ENCODE measurements around the gene L3MBTL3. TPM values are rescaled to one million over a fixed set of nuclear protein-coding genes. Genes with fewer than 3 reads are reported as not detected.
"Not testable (repeated sequence)": the region's sequence is repeated elsewhere in the genome, so short reads cannot be mapped to it uniquely, and the experiment has no call there.

Gene L3MBTL3
- total RNA-seq, 1 donor, result 41.2 TPM

DNA sequence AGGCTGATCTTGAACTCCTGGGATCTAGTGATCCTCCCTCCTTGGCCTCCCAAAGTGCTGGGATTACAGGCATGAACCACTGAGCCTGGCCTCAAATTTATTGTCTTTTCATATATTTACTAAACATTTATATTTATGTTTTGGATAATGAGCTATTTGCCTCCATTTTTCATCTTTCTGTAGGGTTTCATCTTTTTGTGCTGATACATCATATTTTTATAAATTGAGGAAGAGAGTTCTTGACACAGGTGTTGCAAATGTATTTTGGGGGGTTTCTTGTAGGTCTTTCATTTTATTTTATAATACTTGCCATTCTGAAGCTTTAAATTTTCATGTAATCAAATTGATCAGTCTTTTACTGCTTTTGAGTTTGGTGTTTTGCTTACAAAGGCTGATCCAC, 72.4 kb downstream of the L3MBTL3 start:
- H3K9me3 ChIP-seq (ENCODE audit: low read depth, low read length), result no peaks in the 10 kb centered on the region
- H3K4me3 ChIP-seq (ENCODE audit: low read length), result no peak overlapping the region
- H3K4me1 ChIP-seq (ENCODE audit: insufficient read depth, low read length), result no peaks in the 10 kb centered on the region
- H3K27me3 ChIP-seq (ENCODE audit: insufficient read depth, low read length), result no peaks in the 10 kb centered on the region

DNA sequence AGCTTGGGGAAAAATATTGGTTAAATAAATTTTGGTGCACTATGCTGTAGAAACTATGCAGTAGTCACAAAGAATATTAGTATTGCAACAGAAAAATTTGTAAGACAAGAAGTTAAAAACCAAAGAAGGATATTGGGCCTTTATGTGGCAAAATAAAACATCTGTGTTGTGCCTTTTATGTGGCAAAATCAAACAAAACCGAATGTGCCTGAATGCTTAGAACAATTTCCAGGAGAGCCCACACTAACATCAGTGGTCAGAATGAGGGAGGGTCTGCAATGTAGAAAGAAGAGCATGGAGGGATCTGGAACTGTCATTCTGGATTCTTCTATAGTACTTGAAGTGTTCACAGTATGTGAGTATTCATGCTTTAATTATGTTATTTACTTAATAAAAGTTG, 75.2 kb downstream of the L3MBTL3 start:
- Histone ChIP-seq H3K9me3 (ENCODE audit: low read depth, low read length) (no peaks in the 10 kb centered on the region), H3K27me3 (ENCODE audit: insufficient read depth, low read length) (no peaks in the 10 kb centered on the region), H3K4me1 (ENCODE audit: insufficient read depth, low read length) (no peaks in the 10 kb centered on the region), H3K4me3 (ENCODE audit: low read length) (no peak overlapping the region)

DNA sequence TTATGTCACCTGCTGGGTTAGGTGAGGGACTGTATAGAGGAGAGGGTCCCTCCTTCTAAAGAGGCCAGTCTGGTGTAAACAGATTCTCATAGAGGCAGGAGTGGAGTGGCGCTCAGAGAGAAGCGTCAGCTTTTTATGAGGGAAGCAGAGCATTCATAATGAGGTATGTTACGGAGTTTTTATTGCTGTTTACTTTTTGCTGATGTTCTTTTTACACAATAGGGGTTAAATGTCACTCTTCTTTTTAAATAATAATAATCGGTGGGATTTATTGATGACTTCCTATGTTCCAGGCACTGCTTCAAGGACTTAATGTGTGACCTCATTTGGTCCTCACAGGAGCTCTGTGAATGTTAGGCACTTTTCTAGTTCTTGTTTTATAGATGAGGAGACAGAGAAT, 79.9 kb downstream of the L3MBTL3 start:
- Histone ChIP-seq H3K27me3 (ENCODE audit: insufficient read depth, low read length) (no peaks in the 10 kb centered on the region), H3K9me3 (ENCODE audit: low read depth, low read length) (no peaks in the 10 kb centered on the region), H3K4me1 (ENCODE audit: insufficient read depth, low read length) (no peaks in the 10 kb centered on the region), H3K4me3 (ENCODE audit: low read length) (no peak overlapping the region)

DNA sequence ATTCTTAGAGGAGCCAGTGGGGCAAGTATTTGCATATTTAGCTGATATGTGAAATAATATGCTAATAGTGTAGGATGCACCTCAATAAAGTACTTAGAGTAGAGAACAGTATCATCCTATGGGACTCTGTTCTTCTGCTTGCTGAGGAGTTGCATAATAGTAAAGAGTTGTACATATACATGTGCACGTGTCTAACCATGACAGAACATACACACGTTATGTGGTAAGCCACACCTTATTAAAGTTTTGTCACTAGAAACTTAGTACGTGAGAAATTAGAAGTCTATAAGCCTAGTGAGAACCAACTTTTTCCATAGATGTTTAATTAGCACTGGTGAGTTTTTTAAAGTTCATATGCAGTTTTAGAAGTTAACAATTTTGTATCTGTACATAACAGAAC, 80.7 kb downstream of the L3MBTL3 start:
- Histone ChIP-seq H3K4me1 (ENCODE audit: insufficient read depth, low read length) (no peaks in the 10 kb centered on the region), H3K4me3 (ENCODE audit: low read length) (no peak overlapping the region), H3K27me3 (ENCODE audit: insufficient read depth, low read length) (no peaks in the 10 kb centered on the region), H3K9me3 (ENCODE audit: low read depth, low read length) (no peaks in the 10 kb centered on the region)

DNA sequence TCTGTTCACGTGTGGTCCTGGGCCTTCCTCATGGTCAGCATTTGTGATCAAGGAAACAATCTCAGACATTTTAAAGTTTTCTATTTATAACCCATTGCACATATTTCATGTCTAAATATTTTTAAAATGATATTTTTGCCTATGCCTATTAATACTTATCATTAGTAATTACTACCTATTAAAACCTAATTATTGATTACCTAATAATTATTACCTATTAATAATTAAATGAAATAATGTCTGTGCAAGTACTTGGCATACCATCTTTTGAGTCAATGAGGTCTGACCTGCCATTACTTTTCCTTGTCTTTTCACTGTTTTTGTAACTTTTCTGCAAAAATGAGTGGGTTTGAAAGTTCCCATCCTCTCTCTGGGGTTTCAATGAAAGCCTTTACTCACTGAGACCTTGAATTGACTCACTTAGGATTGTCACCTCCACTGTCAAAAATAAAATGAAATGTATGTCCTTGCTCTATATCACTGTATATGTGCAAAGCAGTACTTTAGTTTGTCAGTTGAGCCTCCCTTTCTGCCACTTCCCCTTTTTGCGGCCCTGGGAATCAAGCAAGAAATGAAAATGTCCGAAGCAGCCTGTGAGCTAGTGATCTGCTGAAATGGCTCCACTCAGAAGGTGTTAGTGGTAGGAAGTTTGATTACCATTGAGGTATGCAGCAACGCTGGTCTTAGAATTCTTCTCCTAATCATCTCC, 87.8 kb downstream of the L3MBTL3 start:
- H3K4me3 ChIP-seq (ENCODE audit: low read length), result no peak overlapping the region

DNA sequence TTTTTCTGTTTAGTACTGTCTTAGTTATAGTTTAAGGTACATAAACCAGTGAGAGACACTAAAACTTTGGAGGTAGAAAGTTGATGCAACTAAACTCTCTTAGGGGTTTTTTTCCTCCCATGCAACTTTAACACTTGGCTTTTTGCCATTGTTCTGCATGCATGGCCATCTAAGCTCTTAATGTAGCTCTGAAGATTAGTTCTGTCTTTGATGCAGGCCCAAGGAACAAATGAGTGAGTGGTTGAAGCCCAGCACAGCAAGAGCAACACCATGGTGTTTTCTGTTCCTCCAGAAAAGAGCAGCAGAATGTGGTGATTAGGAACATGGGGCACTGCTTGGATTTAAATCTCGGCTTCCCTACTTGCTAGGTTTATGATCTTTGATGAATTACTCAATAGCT, 89.3 kb downstream of the L3MBTL3 start:
- Histone ChIP-seq H3K4me1 (ENCODE audit: insufficient read depth, low read length) (peaks cover 7% of the 10 kb centered on the region), H3K27me3 (ENCODE audit: insufficient read depth, low read length) (no peaks in the 10 kb centered on the region), H3K4me3 (ENCODE audit: low read length) (no peak overlapping the region), H3K9me3 (ENCODE audit: low read depth, low read length) (no peaks in the 10 kb centered on the region)

More for the DNA sequence above, 87.8 kb downstream of the L3MBTL3 start:
- Histone ChIP-seq H3K27me3 (ENCODE audit: insufficient read depth, low read length) (no peaks in the 10 kb centered on the region), H3K4me1 (ENCODE audit: insufficient read depth, low read length) (peaks cover 7% of the 10 kb centered on the region), H3K9me3 (ENCODE audit: low read depth, low read length) (no peaks in the 10 kb centered on the region)

DNA sequence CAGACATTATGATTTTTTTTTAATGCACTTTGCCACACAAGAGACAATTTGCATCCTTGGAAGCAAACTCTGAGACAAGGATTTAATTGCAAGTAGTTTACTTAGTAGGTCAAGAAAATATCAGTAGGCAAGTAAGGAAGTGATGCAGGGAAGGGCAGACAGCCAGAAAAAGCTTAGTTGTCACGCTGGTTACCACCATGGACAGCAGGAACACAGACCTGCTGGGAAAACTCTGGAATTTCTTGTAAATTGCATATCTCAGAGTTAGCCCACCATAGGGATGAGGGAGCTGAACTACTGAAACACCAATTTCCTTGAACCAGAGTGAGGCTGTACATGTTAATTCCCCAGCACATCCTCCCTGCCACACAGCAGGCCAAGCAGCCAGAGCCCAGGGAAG, 92.7 kb downstream of the L3MBTL3 start:
- H3K27me3 ChIP-seq (ENCODE audit: insufficient read depth, low read length), result no peaks in the 10 kb centered on the region
- H3K4me3 ChIP-seq (ENCODE audit: low read length), result no peak overlapping the region
- H3K9me3 ChIP-seq (ENCODE audit: low read depth, low read length), result no peaks in the 10 kb centered on the region
- H3K4me1 ChIP-seq (ENCODE audit: insufficient read depth, low read length), result peaks cover 7% of the 10 kb centered on the region

DNA sequence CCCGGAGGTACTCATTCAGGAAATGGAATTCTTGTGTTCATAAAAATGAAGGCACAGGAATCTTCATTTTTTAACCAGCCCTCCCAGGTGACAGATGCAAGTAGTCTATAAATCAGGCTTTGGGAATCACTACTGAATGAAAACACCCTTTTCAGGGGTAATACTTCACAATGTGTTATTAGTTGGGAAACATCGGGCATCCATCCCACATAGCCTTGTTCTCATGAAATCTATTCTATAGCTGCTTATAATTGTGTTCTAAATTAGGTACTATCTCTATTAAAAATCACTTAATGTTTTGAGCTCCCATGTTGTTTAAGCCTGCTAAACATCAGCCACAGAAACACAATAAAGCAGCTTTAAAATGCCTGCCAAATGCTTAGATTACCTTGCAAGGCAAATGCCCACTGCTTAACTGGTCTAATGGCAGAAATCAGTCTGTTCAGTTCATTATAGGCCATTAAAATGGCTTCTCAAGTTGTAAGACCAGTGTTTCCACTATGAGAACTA, 94.9 kb downstream of the L3MBTL3 start:
- no peak overlapping the region for H3K4me3 ChIP-seq (ENCODE audit: low read length)
- H3K27me3 ChIP-seq (ENCODE audit: insufficient read depth, low read length), result no peaks in the 10 kb centered on the region
- peaks cover 5% of the 10 kb centered on the region for H3K4me1 ChIP-seq (ENCODE audit: insufficient read depth, low read length)
- no peaks in the 10 kb centered on the region for H3K9me3 ChIP-seq (ENCODE audit: low read depth, low read length)

DNA sequence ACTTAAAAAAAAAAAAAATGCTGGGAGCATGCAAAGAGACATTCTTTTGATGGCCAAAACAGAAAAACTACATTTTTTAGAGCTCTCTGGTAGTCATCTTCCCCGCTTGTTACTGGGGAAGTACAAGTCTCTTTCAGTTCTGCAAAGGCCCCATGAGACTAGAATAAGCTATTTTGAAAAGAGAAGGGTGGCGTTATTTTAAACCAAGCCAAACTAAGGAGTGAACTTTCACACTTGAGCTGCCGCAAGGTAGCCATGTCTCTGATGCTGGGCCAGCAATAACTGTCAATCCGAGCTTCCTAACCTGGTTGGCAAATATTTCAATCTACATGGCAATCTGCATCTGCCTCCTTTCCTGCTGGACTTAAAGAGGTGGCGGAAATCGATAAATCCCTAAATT, 96.7 kb downstream of the L3MBTL3 start:
- Histone ChIP-seq H3K9me3 (ENCODE audit: low read depth, low read length) (no peaks in the 10 kb centered on the region), H3K27me3 (ENCODE audit: insufficient read depth, low read length) (no peaks in the 10 kb centered on the region), H3K4me3 (ENCODE audit: low read length) (no peak overlapping the region), H3K4me1 (ENCODE audit: insufficient read depth, low read length) (peaks cover 5% of the 10 kb centered on the region)

DNA sequence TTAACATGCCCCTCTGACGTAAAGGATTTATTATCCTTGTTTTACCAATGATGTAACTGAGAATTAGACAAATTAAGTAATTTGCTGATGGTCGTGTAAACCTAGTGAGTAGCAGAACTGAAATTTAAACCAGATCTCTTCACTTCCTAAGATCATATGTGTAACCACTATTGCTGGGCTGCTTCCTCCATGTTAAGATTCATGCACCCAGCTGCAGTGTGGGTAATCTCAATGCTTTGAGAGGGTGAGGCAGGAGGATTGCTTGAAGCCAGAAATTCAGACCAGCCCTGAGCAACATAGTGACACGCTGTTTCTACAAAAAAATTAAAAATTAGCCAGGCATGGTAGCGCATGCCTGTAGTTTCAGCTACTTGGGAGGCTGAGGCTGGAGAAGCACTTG, 97.9 kb downstream of the L3MBTL3 start:
- no peak overlapping the region for H3K4me3 ChIP-seq (ENCODE audit: low read length)
- H3K4me1 ChIP-seq (ENCODE audit: insufficient read depth, low read length), result peaks cover 5% of the 10 kb centered on the region
- H3K27me3 ChIP-seq (ENCODE audit: insufficient read depth, low read length), result no peaks in the 10 kb centered on the region
- no peaks in the 10 kb centered on the region for H3K9me3 ChIP-seq (ENCODE audit: low read depth, low read length)

DNA sequence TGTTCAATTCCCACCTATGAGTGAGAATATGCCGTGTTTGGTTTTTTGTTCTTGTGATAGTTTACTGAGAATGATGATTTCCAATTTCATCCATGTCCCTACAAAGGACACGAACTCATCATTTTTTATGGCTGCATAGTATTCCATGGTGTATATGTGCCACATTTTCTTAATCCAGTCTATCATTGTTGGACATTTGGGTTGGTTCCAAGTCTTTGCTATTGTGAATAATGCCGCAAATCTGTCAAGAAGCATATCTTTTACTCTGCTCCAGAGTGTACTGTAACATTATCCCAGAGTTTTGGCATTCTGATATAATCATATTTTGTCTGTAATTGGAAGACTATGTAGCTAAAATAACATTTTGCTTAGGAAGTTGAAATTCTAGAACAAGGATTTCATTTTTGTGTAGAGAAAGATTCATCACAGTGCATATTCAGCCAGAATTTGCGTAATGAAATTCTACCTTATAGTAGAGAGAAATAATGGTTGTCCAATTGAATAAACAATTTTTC, 98.9 kb downstream of the L3MBTL3 start:
- not testable (repeated sequence) for H3K4me3 ChIP-seq (ENCODE audit: low read length); H3K4me1 ChIP-seq (ENCODE audit: insufficient read depth, low read length); H3K27me3 ChIP-seq (ENCODE audit: insufficient read depth, low read length); H3K9me3 ChIP-seq (ENCODE audit: low read depth, low read length)

DNA sequence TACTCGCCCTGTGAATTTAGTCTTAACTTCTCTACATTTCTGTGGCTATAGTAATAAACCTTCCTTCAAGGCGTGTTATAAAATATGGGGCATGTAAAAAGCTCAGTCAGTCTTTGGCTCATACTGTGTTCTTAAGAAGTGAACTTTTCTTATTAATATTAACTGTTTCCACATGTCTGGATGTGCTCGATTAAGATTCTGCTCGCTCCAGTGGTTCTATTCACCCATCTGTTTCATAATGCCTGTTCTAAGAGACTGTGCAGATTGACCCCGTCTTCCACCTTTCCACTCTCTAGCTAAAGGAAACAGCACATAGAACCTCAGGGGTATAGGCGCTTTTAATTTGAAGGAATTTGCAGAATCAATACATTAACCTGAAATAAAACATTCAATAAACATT, 99.9 kb downstream of the L3MBTL3 start:
- no peak overlapping the region for H3K4me3 ChIP-seq (ENCODE audit: low read length)
- no peaks in the 10 kb centered on the region for H3K27me3 ChIP-seq (ENCODE audit: insufficient read depth, low read length)
- H3K9me3 ChIP-seq (ENCODE audit: low read depth, low read length), result no peaks in the 10 kb centered on the region
- peaks cover 5% of the 10 kb centered on the region for H3K4me1 ChIP-seq (ENCODE audit: insufficient read depth, low read length)

DNA sequence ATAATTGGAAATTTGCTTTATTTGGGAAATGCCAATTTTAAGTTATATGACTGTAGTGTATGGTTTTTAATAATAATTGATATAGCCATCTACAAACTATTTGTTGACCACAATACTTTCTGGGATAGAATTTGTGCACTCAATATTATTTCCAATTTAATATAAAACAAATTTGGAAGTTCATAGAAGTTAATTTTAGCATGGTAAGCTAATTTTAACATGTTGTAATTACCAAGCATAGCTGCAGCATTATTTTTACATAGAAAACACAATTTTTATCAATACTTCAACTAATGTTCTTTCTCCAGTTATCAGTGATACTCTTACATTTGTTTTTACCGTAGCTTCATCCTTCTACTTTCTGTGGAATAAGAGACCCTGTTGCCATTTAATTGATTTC, 100.8 kb downstream of the L3MBTL3 start:
- no peak overlapping the region for H3K4me3 ChIP-seq (ENCODE audit: low read length)

DNA sequence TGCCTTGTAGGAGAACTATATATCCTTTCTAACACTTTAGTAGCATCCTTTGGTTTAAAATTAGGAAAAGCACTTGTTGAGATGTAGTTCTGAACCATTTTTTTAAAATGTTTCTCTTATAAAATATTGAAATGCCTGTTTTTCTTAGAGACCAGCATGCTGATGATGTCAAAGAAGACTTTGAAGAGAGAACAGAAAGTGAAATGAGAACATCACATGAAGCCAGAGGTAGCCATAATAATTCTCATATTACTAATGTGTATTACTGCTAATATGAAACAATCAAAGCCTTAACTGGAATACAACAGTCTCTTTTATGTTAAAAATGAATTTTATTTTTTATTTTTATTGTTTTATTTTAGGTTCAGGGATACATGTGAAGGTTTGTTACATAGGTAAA, 102.3 kb downstream of the L3MBTL3 start:
- no peaks in the 10 kb centered on the region for H3K9me3 ChIP-seq (ENCODE audit: low read depth, low read length)
- no peak overlapping the region for H3K4me3 ChIP-seq (ENCODE audit: low read length)
- H3K4me1 ChIP-seq (ENCODE audit: insufficient read depth, low read length), result peaks cover 5% of the 10 kb centered on the region
- no peaks in the 10 kb centered on the region for H3K27me3 ChIP-seq (ENCODE audit: insufficient read depth, low read length)

More for the DNA sequence above, 100.8 kb downstream of the L3MBTL3 start:
- Histone ChIP-seq H3K9me3 (ENCODE audit: low read depth, low read length) (no peaks in the 10 kb centered on the region), H3K4me1 (ENCODE audit: insufficient read depth, low read length) (peaks cover 5% of the 10 kb centered on the region), H3K27me3 (ENCODE audit: insufficient read depth, low read length) (no peaks in the 10 kb centered on the region)

DNA sequence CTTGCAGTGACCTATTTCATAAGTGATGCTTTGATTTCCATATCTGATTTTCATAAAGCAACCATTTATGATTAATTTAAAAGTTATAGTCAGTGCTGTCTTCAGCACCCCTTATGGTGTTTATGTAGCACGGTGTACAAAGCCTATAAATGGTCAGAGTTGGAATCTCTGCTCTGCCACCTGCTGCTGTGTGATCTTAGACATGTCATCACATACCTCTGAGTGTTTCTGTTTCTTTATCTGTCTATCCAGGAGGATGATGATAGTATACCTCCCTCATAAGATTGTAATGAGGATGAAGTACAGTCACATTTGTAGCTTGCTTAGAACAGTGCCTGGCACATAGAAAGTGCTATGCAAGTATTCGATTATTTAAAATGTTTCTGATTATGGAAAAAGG, 103.9 kb downstream of the L3MBTL3 start:
- H3K9me3 ChIP-seq (ENCODE audit: low read depth, low read length), result no peaks in the 10 kb centered on the region

DNA sequence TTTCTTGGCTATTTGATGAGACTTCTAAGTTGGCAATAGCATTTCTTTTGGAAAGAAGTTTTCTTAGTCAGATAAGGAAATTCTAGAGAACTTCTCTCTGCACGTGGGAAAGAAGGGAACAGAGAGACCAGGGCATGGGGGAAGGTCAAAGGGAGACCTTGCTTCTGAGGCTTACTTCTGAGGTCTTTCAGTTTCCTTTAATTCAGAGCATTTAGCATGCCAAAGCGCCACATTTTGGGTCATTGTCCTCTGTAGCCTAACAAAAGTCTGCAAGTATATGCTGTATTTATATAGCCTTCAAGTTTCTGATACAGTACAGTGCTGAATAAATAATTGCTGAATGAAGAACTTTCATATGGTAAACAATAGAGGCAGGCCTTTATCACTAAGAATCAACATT, 108.8 kb downstream of the L3MBTL3 start:
- Histone ChIP-seq H3K27me3 (ENCODE audit: insufficient read depth, low read length) (no peaks in the 10 kb centered on the region), H3K9me3 (ENCODE audit: low read depth, low read length) (no peaks in the 10 kb centered on the region), H3K4me3 (ENCODE audit: low read length) (no peak overlapping the region), H3K4me1 (ENCODE audit: insufficient read depth, low read length) (peaks cover 16% of the 10 kb centered on the region)

More for the DNA sequence above, 103.9 kb downstream of the L3MBTL3 start:
- Histone ChIP-seq H3K4me3 (ENCODE audit: low read length) (no peak overlapping the region), H3K4me1 (ENCODE audit: insufficient read depth, low read length) (no peaks in the 10 kb centered on the region), H3K27me3 (ENCODE audit: insufficient read depth, low read length) (no peaks in the 10 kb centered on the region)

Data from mononuclear cell (primary cell).